ENCODE data around the gene NSD2. TPM values are rescaled to one million over a fixed set of nuclear protein-coding genes. Genes with fewer than 3 reads are reported as not detected.

Gene NSD2
- total RNA-seq, 1 donor from 2014 or later: 176 TPM

DNA sequence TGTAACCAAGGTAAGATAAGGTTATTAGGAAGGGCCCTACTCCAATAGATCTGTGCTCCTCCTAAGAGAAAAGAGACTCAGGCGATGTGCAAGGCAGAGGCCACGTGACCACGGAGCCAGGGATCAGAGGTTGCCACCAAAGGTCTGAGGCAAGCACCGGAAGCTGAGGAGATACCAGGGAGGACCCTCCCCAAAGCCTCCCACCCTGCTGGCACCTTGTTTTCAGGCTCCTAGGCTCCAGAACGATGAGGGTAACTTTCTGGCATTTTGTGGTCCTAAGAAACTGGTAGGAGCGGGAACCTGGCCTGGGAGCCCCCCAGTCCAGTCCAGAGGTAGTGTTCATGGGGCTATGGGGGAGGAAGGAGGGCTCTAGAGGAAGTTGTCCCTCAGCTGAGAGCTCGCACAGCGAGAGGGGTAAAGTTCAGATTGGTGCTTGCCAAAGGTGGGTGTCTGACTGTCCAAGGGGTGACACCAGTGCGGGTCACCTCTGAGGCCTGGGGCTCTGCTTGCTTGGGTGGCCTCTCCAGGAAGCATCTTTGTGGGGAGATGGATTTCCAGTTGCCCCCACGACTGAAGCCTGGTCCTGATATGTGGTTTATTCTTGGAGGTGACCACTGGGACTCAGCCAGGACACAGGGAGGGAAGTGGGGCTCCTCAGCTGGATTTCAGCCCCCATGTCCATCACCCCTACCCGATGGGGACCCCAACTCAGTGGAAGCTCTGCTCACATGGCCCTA lies 7.7 kb upstream of the NSD2 start:
- Histone ChIP-seq H3K4me1 (peaks cover 44% of the 10 kb centered on the region), H3K79me2 (ENCODE audit: low read depth) (no peaks in the 10 kb centered on the region), H4K20me1 (ENCODE audit: low read depth) (peaks cover 24% of the 10 kb centered on the region), H3F3A (ENCODE audit: low read depth) (peaks cover 11% of the 10 kb centered on the region), H3K36me3 (no peaks in the 10 kb centered on the region), H3K9me3 (ENCODE audit: low read depth) (no peaks in the 10 kb centered on the region), H3K9ac (no peak overlapping the region), H2AFZ (replicated peaks) (no peak overlapping the region), H3K27ac (no peak overlapping the region), H3K27me3 (peaks cover 89% of the 10 kb centered on the region), H3K4me3 (no peak overlapping the region), H3K4me2 (peak overlapping the region; percentile 66)
- H3K27ac Mint-ChIP-seq: peak overlapping the region; percentile 98
- H3K9me3 Mint-ChIP-seq: no peaks in the 10 kb centered on the region
- peak overlapping the region; percentile 76 for H3K4me3 Mint-ChIP-seq
- peaks cover 8% of the 10 kb centered on the region for H3K27me3 Mint-ChIP-seq (ENCODE audit: insufficient read depth, low read depth)
- peaks cover 70% of the 10 kb centered on the region for H3K4me1 Mint-ChIP-seq
- no peak for DNase-seq (ENCODE audit: low spot score)
- no peaks in the 10 kb centered on the region for H3K36me3 Mint-ChIP-seq
- no peak for TF ChIP-seq EZH2 (IDR thresholded peaks at IDR 0.05)
- TF ChIP-seq, protein P1, sequence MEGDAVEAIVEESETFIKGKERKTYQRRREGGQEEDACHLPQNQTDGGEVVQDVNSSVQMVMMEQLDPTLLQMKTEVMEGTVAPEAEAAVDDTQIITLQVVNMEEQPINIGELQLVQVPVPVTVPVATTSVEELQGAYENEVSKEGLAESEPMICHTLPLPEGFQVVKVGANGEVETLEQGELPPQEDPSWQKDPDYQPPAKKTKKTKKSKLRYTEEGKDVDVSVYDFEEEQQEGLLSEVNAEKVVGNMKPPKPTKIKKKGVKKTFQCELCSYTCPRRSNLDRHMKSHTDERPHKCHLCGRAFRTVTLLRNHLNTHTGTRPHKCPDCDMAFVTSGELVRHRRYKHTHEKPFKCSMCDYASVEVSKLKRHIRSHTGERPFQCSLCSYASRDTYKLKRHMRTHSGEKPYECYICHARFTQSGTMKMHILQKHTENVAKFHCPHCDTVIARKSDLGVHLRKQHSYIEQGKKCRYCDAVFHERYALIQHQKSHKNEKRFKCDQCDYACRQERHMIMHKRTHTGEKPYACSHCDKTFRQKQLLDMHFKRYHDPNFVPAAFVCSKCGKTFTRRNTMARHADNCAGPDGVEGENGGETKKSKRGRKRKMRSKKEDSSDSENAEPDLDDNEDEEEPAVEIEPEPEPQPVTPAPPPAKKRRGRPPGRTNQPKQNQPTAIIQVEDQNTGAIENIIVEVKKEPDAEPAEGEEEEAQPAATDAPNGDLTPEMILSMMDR (IDR thresholded peaks at IDR 0.05): no peak
- TF ChIP-seq EZH2phosphoT487 (IDR thresholded peaks at IDR 0.05): no peak

DNA sequence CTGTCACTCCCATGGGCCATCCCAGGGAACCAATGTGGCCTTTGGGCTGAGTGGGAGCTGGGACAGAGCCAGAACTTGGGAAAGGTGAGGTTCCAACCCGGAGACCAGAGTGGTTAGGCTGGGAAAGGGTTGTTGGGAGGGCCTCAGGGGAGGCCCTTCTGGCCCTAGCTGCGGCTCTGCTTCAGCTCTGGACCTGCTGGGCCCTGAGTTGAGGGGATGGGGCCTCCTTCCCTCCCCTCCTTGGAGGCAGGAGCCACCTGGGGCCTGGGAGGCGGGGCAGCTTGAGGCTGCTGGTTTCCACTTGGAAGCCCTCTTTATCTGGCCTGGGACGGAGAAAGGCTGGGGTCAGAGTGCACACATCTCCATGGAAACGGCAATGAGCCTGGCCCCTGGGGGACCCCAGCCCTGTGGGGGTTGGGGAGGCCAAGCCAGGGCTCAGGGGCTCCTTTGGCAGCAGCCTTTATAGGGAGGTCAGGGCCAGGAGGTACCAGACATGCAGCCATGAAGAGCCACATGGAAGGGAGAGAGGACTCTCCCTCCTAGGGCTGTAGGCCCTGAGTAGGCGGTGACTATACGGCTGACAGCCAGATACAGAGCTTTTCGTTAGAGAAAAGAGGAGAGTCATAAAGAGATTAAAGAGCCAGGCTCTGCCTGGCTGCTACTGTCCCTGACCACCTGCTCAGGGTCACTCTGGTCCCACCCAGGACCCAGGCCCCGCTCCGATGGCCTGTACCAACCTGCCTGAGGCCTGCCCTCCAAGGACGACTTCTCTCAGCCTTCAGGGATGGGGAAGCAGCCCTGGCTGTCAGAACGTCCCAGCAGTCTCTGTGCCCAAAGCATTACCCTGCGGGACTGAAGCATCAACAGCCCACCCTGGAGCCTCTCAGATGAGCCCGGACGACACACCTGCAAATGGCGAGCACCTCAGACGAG lies 6.9 kb upstream of the NSD2 start:
- peak overlapping the region; percentile 98 for H3K27ac Mint-ChIP-seq
- TF ChIP-seq EZH2phosphoT487 (IDR thresholded peaks at IDR 0.05) (no peak), EZH2 (IDR thresholded peaks at IDR 0.05) (no peak)
- TF ChIP-seq, protein P1 (IDR thresholded peaks at IDR 0.05): no peak
- Histone ChIP-seq H3F3A (ENCODE audit: low read depth) (peaks cover 18% of the 10 kb centered on the region), H3K27ac (no peak overlapping the region), H3K4me2 (peak overlapping the region; percentile 66), H3K9ac (no peak overlapping the region), H3K9me3 (ENCODE audit: low read depth) (no peaks in the 10 kb centered on the region), H4K20me1 (ENCODE audit: low read depth) (peaks cover 24% of the 10 kb centered on the region), H3K4me1 (peaks cover 44% of the 10 kb centered on the region), H3K79me2 (ENCODE audit: low read depth) (no peaks in the 10 kb centered on the region), H3K4me3 (peak overlapping the region; percentile 14), H2AFZ (replicated peaks) (no peak overlapping the region), H3K36me3 (no peaks in the 10 kb centered on the region), H3K27me3 (peaks cover 89% of the 10 kb centered on the region)
- H3K4me3 Mint-ChIP-seq: peak overlapping the region; percentile 73
- H3K27me3 Mint-ChIP-seq (ENCODE audit: insufficient read depth, low read depth): peaks cover 13% of the 10 kb centered on the region
- H3K9me3 Mint-ChIP-seq: no peaks in the 10 kb centered on the region
- peaks cover 66% of the 10 kb centered on the region for H3K4me1 Mint-ChIP-seq
- peak; percentile 86 for DNase-seq (ENCODE audit: low spot score)
- no peaks in the 10 kb centered on the region for H3K36me3 Mint-ChIP-seq

DNA sequence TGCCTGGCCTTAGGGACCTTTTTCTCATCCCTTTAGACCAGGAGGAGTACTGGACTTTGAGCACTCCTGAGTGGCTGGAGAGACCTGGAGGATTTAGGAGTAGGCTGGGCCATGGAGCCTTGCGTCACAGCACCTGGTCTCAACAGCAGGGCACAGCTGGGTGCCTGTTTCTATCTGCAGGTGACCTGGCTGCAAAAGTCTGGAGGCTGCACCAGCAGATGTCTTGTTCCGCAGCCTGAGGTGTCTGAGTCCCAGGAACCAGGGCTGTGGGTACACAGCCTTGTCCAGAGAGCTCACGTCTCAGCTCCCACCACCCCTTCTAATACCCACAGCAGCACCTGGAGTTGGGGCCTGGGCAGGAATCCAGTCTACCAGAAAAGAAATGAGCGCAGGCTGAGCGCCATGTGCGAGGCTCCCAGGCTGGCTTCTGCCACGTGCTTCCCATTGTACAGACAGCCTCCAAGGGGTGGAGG lies 5.0 kb upstream of the NSD2 start:
- peaks cover 31% of the 10 kb centered on the region for H4K20me1 ChIP-seq (ENCODE audit: low read depth)
- H3F3A ChIP-seq (ENCODE audit: low read depth): peaks cover 30% of the 10 kb centered on the region
- Mint-ChIP-seq H3K27me3 (ENCODE audit: insufficient read depth, low read depth) (peaks cover 11% of the 10 kb centered on the region), H3K36me3 (no peaks in the 10 kb centered on the region), H3K27ac (peak overlapping the region; percentile 69), H3K4me3 (no peak overlapping the region), H3K4me1 (peaks cover 65% of the 10 kb centered on the region), H3K9me3 (no peaks in the 10 kb centered on the region)
- no peak overlapping the region for H3K4me2 ChIP-seq
- H3K9ac ChIP-seq: no peak overlapping the region
- H3K79me2 ChIP-seq (ENCODE audit: low read depth): no peaks in the 10 kb centered on the region
- H3K4me1 ChIP-seq: peaks cover 49% of the 10 kb centered on the region
- H2AFZ ChIP-seq (replicated peaks): no peak overlapping the region
- no peak overlapping the region for H3K4me3 ChIP-seq
- TF ChIP-seq EZH2phosphoT487 (IDR thresholded peaks at IDR 0.05) (no peak), EZH2 (IDR thresholded peaks at IDR 0.05) (no peak)
- TF ChIP-seq, protein P1 (IDR thresholded peaks at IDR 0.05): no peak
- DNase-seq (ENCODE audit: low spot score): no peak
- H3K9me3 ChIP-seq (ENCODE audit: low read depth): no peaks in the 10 kb centered on the region
- H3K27me3 ChIP-seq: peaks cover 74% of the 10 kb centered on the region
- no peak overlapping the region for H3K27ac ChIP-seq
- H3K36me3 ChIP-seq: no peaks in the 10 kb centered on the region
